NOMO-1 treated with DMSO at 0.1 percent for 48 hours (cell line): ENCODE data around the gene HNRNPU.
A peak's percentile ranks its signal among the peaks of the same experiment; 100 is the strongest.
"Not testable (repeated sequence)": the region's sequence is repeated elsewhere in the genome, so short reads cannot be mapped to it uniquely, and the experiment has no call there.

ENCODE experiments used
- DNase-seq: peaks from one replicate; lab custom pipeline; 2025; ENCODE audit not compliant: unreplicated experiment; lab: John Stamatoyannopoulos, UW

HNRNPU gene

GRCh38 chr1:244841273-244841927, 22.9 kb downstream of the HNRNPU start:
- no peak for DNase-seq

- no peak for DNase-seq
These were observed 24.0 kb downstream of the HNRNPU start for GRCh38 chr1:244840219-244840794.

GRCh38 chr1:244839656-244840055, 24.7 kb downstream of the HNRNPU start:
- DNase-seq: peak; percentile 31

DNA sequence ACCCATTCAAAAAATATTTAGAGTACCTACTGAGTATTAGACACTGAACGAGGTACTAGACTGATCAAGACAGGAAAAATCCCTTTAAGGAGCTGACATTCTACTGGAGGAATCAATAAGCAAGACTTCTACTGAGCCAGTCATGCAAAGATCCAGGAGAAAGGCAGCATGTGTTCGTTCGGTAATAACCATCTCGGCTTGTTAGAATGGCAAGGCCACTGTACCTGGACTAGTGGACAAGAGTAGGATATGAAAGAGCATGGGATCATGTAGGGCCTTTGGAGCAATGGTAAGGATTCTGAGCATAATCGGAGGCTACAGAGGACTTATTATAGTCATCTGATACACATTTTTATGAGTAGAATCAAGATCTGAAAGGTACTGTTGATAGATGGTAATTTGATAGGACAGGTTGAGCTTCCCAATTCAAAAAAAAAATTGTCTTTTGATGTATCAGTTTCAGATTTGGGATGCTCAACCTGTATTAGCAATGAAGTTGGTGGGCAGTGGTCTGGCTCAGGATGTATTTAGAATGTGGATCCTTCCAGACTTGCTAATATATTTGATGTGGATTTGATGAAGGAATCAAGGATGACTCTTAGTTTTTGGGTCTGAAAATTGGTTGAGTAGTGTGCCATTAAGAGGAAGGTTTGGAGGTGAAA, 26.6 kb downstream of the HNRNPU start:
- DNase-seq: no peak

GRCh38 chr1:244836584-244836983, 27.8 kb downstream of the HNRNPU start:
- DNase-seq: no peak

- DNase-seq: no peak
These were observed 28.2 kb downstream of the HNRNPU start for GRCh38 chr1:244836135-244836521.

- DNase-seq: peak; percentile 93
These were observed 28.8 kb downstream of the HNRNPU start, which contains the start of gene COX20 for GRCh38 chr1:244835276-244836134. COX20 (plus strand) TSS chr1:244835658; CDS start chr1:244835715, 57 bp downstream.

- peak; percentile 95 for DNase-seq
These were observed 29.6 kb downstream of the HNRNPU start for GRCh38 chr1:244834543-244835275.

- peak; percentile 72 for DNase-seq
These were observed 30.4 kb downstream of the HNRNPU start for GRCh38 chr1:244833734-244834542.

DNA sequence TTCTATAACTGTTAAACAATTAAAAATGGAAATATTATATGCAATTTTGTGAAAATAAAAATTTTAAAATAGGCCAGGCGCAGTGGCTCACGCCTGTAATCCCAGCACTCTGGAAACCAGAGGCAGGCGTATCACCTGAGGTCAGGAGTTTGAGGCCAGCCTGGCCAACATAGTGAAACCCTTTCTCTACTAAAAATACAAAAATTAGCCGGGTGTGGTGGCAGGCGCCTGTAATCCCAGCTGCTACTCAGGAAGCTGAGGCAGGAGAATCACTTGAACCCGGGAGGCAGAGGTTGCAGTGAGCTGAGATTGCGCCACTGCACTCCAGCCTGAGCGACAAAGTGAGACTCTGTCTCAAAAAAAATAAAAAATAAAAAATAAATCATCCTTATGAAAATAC, 31.1 kb downstream of the HNRNPU start:
- DNase-seq: not testable (repeated sequence)

- no peak for DNase-seq
These were observed 33.7 kb downstream of the HNRNPU start for GRCh38 chr1:244830639-244831038.

DNA sequence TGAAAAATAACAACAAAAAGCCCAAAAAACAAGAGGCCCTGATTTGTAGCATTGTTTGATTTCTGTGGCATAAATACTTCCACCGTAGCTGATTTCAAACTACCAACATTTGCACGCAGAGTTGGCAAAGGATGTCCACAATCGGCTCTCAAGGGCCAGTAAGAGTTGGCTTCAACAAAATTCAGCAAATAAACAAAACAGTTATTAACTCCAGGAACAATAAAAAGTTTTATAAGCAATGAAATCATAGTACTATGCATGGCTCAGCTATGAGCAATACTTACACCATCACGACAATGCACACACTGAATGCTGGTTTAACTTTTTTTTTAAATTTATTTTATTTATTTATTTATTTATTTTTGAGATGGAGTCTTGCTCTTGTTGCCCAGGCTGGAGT, 37.6 kb downstream of the HNRNPU start:
- no peak for DNase-seq

DNA sequence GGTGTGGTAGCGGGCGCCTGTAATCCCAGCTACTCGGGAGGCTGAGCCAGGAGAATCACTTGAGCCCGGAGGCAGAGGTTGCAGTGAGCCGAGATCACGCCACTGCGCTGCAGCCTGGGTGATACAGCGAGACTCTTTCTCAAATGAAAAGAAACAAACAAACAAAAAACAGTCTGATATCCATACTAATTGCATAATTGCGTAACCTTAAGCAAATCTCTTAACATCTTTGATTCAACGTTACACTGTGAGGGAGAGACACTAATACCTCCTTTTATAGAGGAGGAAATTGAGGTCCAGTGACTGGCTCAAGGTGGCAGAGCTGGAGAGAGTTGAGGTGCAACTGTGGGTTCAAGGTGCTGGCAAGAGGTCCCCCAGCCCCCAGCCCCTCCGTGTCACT, 41.5 kb downstream of the HNRNPU start:
- DNase-seq: no peak

GRCh38 chr1:244821134-244821533, 43.2 kb downstream of the HNRNPU start:
- DNase-seq: no peak

- no peak for DNase-seq
These were observed 44.2 kb downstream of the HNRNPU start for GRCh38 chr1:244820131-244820530.

DNA sequence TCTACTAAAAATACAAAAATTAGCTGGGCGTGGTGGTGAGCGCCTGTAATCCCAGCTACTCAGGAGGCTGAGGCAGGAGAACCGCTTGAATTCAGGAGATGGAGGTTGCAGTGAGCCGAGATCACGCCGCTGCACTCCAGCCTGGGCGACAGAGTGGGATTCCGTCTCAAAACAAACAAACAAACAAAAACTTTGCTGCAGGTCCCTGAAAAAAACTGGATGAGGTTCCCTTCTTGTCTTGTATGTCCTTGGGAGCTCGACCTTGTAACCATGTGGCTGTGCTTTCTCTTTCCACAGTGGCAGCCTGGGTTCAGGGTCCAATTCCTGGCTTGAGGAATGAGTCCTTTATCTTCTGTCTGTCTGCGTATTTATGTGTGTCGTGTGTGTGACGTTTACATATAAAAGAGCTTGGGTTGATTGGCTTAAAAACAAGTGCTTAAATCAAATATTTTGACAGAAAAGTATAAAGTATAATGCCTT, 46.9 kb downstream of the HNRNPU start:
- DNase-seq: no peak

- peak; percentile 88 for DNase-seq
These were observed 48.7 kb downstream of the HNRNPU start for GRCh38 chr1:244815600-244816099.

- DNase-seq: no peak
These were observed 51.0 kb downstream of the HNRNPU start for GRCh38 chr1:244813327-244813726.

- no peak for DNase-seq
These were observed 54.1 kb downstream of the HNRNPU start for GRCh38 chr1:244810221-244810620.

GRCh38 chr1:244807138-244807537, 57.2 kb downstream of the HNRNPU start:
- no peak for DNase-seq
